ENCODE measurements around the gene PIP5K1B. TPM values are rescaled to one million over a fixed set of nuclear protein-coding genes. Genes with fewer than 3 reads are reported as not detected.
A peak's percentile ranks its signal among the peaks of the same experiment; 100 is the strongest.

PIP5K1B gene
- total and polyA plus RNA-seq, 2 of the 13 experiments (the other 11 are each of a cell fraction or from before 2014, with no cell fraction given) = 15.8 to 17.5 TPM

GRCh38 chr9:68732405-68733020 is 27.5 kb downstream of the PIP5K1B start (continued):
- TF ChIP-seq ZNF687 (CRISPR knock-in tag; IDR thresholded peaks at IDR 0.05) (peak; percentile 15; the same call in 1 of the 2 replicates), SUZ12 (IDR thresholded peaks at IDR 0.05; ENCODE audit: low read depth, low read length) (no peak), SNAI1 (CRISPR knock-in tag; IDR thresholded peaks at IDR 0.05; ENCODE audit: borderline replicate concordance) (0 out of 2 replicates have a peak, but pooled peaks have one; percentile 73), STAG1 (CRISPR knock-in tag; IDR thresholded peaks at IDR 0.05) (0 out of 2 replicates have a peak, but pooled peaks have one; percentile 11), MED1 (CRISPR knock-in tag; IDR thresholded peaks at IDR 0.05) (peak; percentile 78), FOXK1 (CRISPR knock-in tag; IDR thresholded peaks at IDR 0.05; ENCODE audit: borderline replicate concordance, low read depth) (peak; percentile 72; the same call in 1 of the 2 replicates), GATA4 (IDR thresholded peaks at IDR 0.05; ENCODE audit: borderline replicate concordance, low read depth) (peak; percentile 96), DPF2 (CRISPR knock-in tag; IDR thresholded peaks at IDR 0.05; ENCODE audit: borderline replicate concordance, low read depth) (peak; percentile 97), RCOR2 (CRISPR knock-in tag; IDR thresholded peaks at IDR 0.05) (peak; percentile 90), HOMEZ (CRISPR knock-in tag; IDR thresholded peaks at IDR 0.05; ENCODE audit: low read depth) (peak; percentile 71; the same call in 1 of the 2 replicates), ZNF780A (CRISPR knock-in tag; IDR thresholded peaks at IDR 0.05) (0 out of 2 replicates have a peak, but pooled peaks have one; percentile 33), YY1 (IDR thresholded peaks at IDR 0.05; ENCODE audit: insufficient read depth, insufficient replicate concordance, low read depth, low read length) (peak; percentile 18), KLF6 (CRISPR knock-in tag; IDR thresholded peaks at IDR 0.05) (peak; percentile 38; the same call in 1 of the 2 replicates), ZBTB2 (CRISPR knock-in tag; IDR thresholded peaks at IDR 0.05; ENCODE audit: low read depth) (no peak), ZNF124 (CRISPR knock-in tag; IDR thresholded peaks at IDR 0.05) (peak; percentile 30; the same call in 1 of the 2 replicates)
- TF ChIP-seq, protein P1, sequence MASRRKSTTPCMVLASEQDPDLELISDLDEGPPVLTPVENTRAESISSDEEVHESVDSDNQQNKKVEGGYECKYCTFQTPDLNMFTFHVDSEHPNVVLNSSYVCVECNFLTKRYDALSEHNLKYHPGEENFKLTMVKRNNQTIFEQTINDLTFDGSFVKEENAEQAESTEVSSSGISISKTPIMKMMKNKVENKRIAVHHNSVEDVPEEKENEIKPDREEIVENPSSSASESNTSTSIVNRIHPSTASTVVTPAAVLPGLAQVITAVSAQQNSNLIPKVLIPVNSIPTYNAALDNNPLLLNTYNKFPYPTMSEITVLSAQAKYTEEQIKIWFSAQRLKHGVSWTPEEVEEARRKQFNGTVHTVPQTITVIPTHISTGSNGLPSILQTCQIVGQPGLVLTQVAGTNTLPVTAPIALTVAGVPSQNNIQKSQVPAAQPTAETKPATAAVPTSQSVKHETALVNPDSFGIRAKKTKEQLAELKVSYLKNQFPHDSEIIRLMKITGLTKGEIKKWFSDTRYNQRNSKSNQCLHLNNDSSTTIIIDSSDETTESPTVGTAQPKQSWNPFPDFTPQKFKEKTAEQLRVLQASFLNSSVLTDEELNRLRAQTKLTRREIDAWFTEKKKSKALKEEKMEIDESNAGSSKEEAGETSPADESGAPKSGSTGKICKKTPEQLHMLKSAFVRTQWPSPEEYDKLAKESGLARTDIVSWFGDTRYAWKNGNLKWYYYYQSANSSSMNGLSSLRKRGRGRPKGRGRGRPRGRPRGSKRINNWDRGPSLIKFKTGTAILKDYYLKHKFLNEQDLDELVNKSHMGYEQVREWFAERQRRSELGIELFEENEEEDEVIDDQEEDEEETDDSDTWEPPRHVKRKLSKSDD (CRISPR knock-in tag; IDR thresholded peaks at IDR 0.05; ENCODE audit: low read depth) = 0 out of 2 replicates have a peak, but pooled peaks have one; percentile 39
